ENCODE data around the gene CDH20.

DNA sequence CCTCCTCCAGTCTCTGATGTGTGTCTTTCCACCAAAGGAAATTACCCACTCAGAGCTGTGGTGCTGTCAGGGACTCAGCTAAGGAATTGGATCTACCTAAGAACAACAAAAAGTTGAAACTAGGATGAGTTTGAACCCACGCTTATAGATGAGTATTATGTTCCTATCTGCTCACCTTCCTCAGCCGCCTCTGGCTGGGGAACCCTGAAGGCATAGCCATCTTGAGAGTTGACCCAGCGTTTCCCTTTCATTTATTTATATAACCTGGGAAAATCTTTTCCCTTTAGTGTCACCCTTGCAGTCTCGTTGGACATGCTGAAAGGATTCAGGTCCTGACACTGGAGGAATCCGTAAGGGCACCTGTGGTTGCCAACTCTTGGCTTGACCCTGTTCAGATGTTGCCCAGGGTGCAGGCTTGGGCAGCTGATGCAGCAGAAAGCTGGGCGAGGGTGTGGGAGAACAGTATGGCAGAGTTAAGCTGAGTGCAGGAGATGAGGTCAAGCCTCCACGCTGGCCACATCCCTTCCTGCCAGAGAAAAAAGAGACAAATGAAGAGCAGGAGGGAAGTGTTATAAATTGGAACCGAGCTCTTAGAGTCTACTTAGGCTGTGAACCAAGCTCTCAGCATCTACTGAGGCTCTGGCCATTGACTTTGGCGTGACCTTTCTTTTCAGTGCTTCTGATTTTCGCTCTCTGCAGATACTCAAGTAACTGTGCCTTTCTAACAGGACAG lies 1.9 kb downstream of the CDH20 start:
- TF ChIP-seq, protein P1, sequence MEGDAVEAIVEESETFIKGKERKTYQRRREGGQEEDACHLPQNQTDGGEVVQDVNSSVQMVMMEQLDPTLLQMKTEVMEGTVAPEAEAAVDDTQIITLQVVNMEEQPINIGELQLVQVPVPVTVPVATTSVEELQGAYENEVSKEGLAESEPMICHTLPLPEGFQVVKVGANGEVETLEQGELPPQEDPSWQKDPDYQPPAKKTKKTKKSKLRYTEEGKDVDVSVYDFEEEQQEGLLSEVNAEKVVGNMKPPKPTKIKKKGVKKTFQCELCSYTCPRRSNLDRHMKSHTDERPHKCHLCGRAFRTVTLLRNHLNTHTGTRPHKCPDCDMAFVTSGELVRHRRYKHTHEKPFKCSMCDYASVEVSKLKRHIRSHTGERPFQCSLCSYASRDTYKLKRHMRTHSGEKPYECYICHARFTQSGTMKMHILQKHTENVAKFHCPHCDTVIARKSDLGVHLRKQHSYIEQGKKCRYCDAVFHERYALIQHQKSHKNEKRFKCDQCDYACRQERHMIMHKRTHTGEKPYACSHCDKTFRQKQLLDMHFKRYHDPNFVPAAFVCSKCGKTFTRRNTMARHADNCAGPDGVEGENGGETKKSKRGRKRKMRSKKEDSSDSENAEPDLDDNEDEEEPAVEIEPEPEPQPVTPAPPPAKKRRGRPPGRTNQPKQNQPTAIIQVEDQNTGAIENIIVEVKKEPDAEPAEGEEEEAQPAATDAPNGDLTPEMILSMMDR (conservative IDR thresholded peaks at IDR 0.05; ENCODE audit: low read length), result no peak
- TF ChIP-seq EZH2phosphoT487 (IDR thresholded peaks at IDR 0.05; ENCODE audit: borderline replicate concordance, low read depth, low read length), result no peak
